IPS DF 19.7 (cell line): ENCODE results near the gene MLYCD.

ENCODE experiments used
- DNase-seq: peaks from one replicate; pipeline ENCODE4 v3.0.0-alpha.2; 2013; ENCODE audit warnings: low read depth, low spot score

The MLYCD gene

GRCh38 chr16:83899272-83899897, 470 bp downstream of the MLYCD start:
- DNase-seq = no peak

GRCh38 chr16:83899978-83900377, 1.1 kb downstream of the MLYCD start:
- DNase-seq = no peak

- no peak for DNase-seq
Measured at GRCh38 chr16:83900571-83900970, 1.7 kb downstream of the MLYCD start.

GRCh38 chr16:83901101-83901500, 2.2 kb downstream of the MLYCD start:
- no peak for DNase-seq

- no peak for DNase-seq
Measured at GRCh38 chr16:83903751-83904150, 4.8 kb downstream of the MLYCD start.

- no peak for DNase-seq
Measured at GRCh38 chr16:83906683-83907082, 7.8 kb downstream of the MLYCD start.

- no peak for DNase-seq
Measured at GRCh38 chr16:83907111-83907510, 8.2 kb downstream of the MLYCD start.

GRCh38 chr16:83907631-83908250, 8.8 kb downstream of the MLYCD start:
- DNase-seq = no peak

GRCh38 chr16:83908798-83909197, 9.9 kb downstream of the MLYCD start:
- no peak for DNase-seq

GRCh38 chr16:83911290-83911689, 12.4 kb downstream of the MLYCD start:
- DNase-seq = no peak

GRCh38 chr16:83912519-83913244, 13.8 kb downstream of the MLYCD start:
- DNase-seq = no peak

GRCh38 chr16:83913245-83913633, 14.3 kb downstream of the MLYCD start:
- no peak for DNase-seq

- no peak for DNase-seq
Measured at GRCh38 chr16:83914091-83914710, 15.3 kb downstream of the MLYCD start.

- no peak for DNase-seq
Measured at GRCh38 chr16:83915081-83915480, 16.2 kb downstream of the MLYCD start.

- DNase-seq = no peak
Measured at GRCh38 chr16:83915491-83915890, 16.6 kb downstream of the MLYCD start.

- DNase-seq = no peak
Measured at GRCh38 chr16:83917152-83918120, 18.5 kb downstream of the MLYCD start.

GRCh38 chr16:83920894-83921491, 22.1 kb downstream of the MLYCD start:
- DNase-seq = no peak

GRCh38 chr16:83923581-83924365, 24.9 kb downstream of the MLYCD start:
- DNase-seq = no peak

GRCh38 chr16:83924686-83925085, 25.8 kb downstream of the MLYCD start:
- no peak for DNase-seq
